HepG2 (cell line): ENCODE data around the gene PRRT1. TPM values are rescaled to one million over a fixed set of nuclear protein-coding genes. Genes with fewer than 3 reads are reported as not detected.

ENCODE experiments used
- ATRX ChIP-seq: sonication (generic); formaldehyde crosslinking; IDR thresholded peaks from 2 replicates; pipeline ENCODE4 v1.4.0; 2020; ENCODE audit warnings: missing genetic modification reagents, borderline replicate concordance
- BHLHE40 ChIP-seq: IDR thresholded peaks from 2 replicates; pipeline ENCODE4 v1.6.1; 2011; ENCODE audit warnings: low read length, improper control_type of control experiment
- ETV5 ChIP-seq: IDR thresholded peaks from 2 replicates; pipeline ENCODE4 v1.6.1; 2018; ENCODE audit warnings: missing biosample characterization, missing genetic modification reagents, inconsistent platforms, borderline replicate concordance
- FOXO1 ChIP-seq: sonication (generic); formaldehyde crosslinking; IDR thresholded peaks from 2 replicates; pipeline ENCODE4 v1.4.0; 2020; ENCODE audit warnings: missing genetic modification reagents
- JUN ChIP-seq: sonication (generic); formaldehyde crosslinking; IDR thresholded peaks from 2 replicates; pipeline ENCODE4 v1.4.0; 2020; ENCODE audit warnings: mild to moderate bottlenecking, missing genetic modification reagents
- KAT7 ChIP-seq: IDR thresholded peaks from 2 replicates; pipeline ENCODE4 v1.6.1; 2018; ENCODE audit warnings: borderline replicate concordance, missing compliant biosample characterization
- KLF16 ChIP-seq, 2 experiments: sonication (generic) in 1 of 2; formaldehyde crosslinking in 1 of 2; IDR thresholded peaks; 2 replicates each; pipeline versions ENCODE4 v1.6.1 to v1.8.0; 2016 to 2023; ENCODE audit warnings: missing genetic modification reagents in 2 of 2, missing compliant biosample characterization in 1 of 2
- MAFK ChIP-seq, 2 experiments: IDR thresholded peaks in 1 of 2; conservative IDR thresholded peaks in 1 of 2; 2 replicates each; pipeline ENCODE4 v1.6.1; 2011; ENCODE audit warnings: improper control_type of control experiment in 2 of 2, low read length in 2 of 2
- PHF20 ChIP-seq: sonication (generic); formaldehyde crosslinking; IDR thresholded peaks from 2 replicates; pipeline ENCODE4 v1.5.0; 2020; ENCODE audit warnings: mild to moderate bottlenecking, missing genetic modification reagents
- SRF ChIP-seq: IDR thresholded peaks from 2 replicates; pipeline ENCODE4 v1.6.1; 2011; ENCODE audit warnings: mild to moderate bottlenecking, low read depth, low read length, moderate library complexity
- ZBTB10 ChIP-seq: sonication (generic); formaldehyde crosslinking; IDR thresholded peaks from 2 replicates; pipeline ENCODE4 v1.4.0; 2020; ENCODE audit warnings: missing genetic modification reagents, borderline replicate concordance
- ZNF124 ChIP-seq: sonication (generic); formaldehyde crosslinking; IDR thresholded peaks from 2 replicates; pipeline ENCODE4 v1.4.0; 2020; ENCODE audit warnings: missing genetic modification reagents
- ZNF383 ChIP-seq: sonication (generic); formaldehyde crosslinking; IDR thresholded peaks from 2 replicates; pipeline ENCODE4 v1.4.0; 2020; ENCODE audit warnings: missing genetic modification reagents, mild to moderate bottlenecking, borderline replicate concordance
- ZNF431 ChIP-seq: sonication (generic); formaldehyde crosslinking; IDR thresholded peaks from 2 replicates; pipeline ENCODE4 v1.9.0; 2022; ENCODE audit warnings: missing genetic modification reagents, low read depth, mild to moderate bottlenecking, borderline replicate concordance
- ZNF563 ChIP-seq: sonication (generic); formaldehyde crosslinking; IDR thresholded peaks from 2 replicates; pipeline ENCODE4 v1.8.0; 2022; ENCODE audit warnings: mild to moderate bottlenecking, moderate library complexity, missing genetic modification reagents
- polyA plus RNA-seq, 8 experiments: library from polyadenylated mRNA; depleted of rRNA in 3 of 8; stranded (reverse) in 7 of 8; unstranded in 1 of 8; fragments of >200 nt; fragmentation: Illumina TruSeq in 4 of 8; extraction: Trizol in 4 of 8; gene quantifications; 2 replicates each; pipeline versions ENCODE4 v1.2.1 to v1.2.3, GENCODE V29; 2011 to 2016; ENCODE audit warnings: low read depth in 4 of 8, missing spikeins in 1 of 8, mixed read lengths in 1 of 8; ENCODE audit not compliant: insufficient read depth in 1 of 8
- total RNA-seq, 5 experiments: library from RNA; depleted of rRNA; stranded (reverse); fragments of >200 nt; fragmentation: Illumina TruSeq; extraction: Trizol; gene quantifications; 2 replicates each; pipeline ENCODE4 v1.2.3, GENCODE V29; 2016; ENCODE audit warnings: low read depth in 1 of 5
- TF ChIP-seq, protein P1 (sequence below): sonication (generic); formaldehyde crosslinking; IDR thresholded peaks from 2 replicates; pipeline ENCODE4 v1.4.0; 2020; ENCODE audit warnings: missing genetic modification reagents
- TF ChIP-seq, protein P2 (sequence below): sonication (generic); formaldehyde crosslinking; IDR thresholded peaks from 2 replicates; pipeline ENCODE4 v1.4.0; 2020; ENCODE audit warnings: missing genetic modification reagents
- TF ChIP-seq, protein P3 (sequence below): sonication (generic); formaldehyde crosslinking; IDR thresholded peaks from 2 replicates; pipeline ENCODE4 v1.4.0; 2020; ENCODE audit warnings: missing genetic modification reagents

Gene PRRT1
- total and polyA plus RNA-seq, 2 of the 13 experiments (the other 11 are each of a cell fraction or from before 2014, with no cell fraction given), result 0.64 to 1.4 TPM

GRCh38 chr6:32195902-32196681, 44.4 kb upstream of the PRRT1 start (continued):
- TF ChIP-seq JUN (no peak; the same call in none of the 2 replicates), BHLHE40 (0 out of 2 replicates have a peak, but pooled peaks have one; percentile 36), KAT7 (CRISPR knock-in tag) (peak; percentile 74), MAFK (conservative IDR thresholded peaks at IDR 0.05 in 1 of 2, IDR thresholded peaks at IDR 0.05 in 1 of 2; ENCODE audit: low read length in 2 of 2) (peak; percentile 92 to 98), ZBTB10 (CRISPR knock-in tag) (peak; percentile 65; the same call in 1 of the 2 replicates), ZNF563 (CRISPR knock-in tag) (peak; percentile 66; the same call in 1 of the 2 replicates), ZNF431 (CRISPR knock-in tag) (peak; percentile 57; the same call in 1 of the 2 replicates), ZNF383 (CRISPR knock-in tag) (0 out of 2 replicates have a peak, but pooled peaks have one; percentile 18), PHF20 (CRISPR knock-in tag) (peak; percentile 78), SRF (no peak), KLF16 (CRISPR knock-in tag; IDR thresholded peaks at IDR 0.05) (peak in 1 of 2 experiments; percentile 73; a peak in 2 of 4 replicates), FOXO1 (peak; percentile 34), ETV5 (peak; percentile 77), ATRX (CRISPR knock-in tag) (no peak), ZNF124 (0 out of 2 replicates have a peak, but pooled peaks have one; percentile 88)
- TF ChIP-seq, protein P1, sequence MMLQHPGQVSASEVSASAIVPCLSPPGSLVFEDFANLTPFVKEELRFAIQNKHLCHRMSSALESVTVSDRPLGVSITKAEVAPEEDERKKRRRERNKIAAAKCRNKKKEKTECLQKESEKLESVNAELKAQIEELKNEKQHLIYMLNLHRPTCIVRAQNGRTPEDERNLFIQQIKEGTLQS (CRISPR knock-in tag), result peak; percentile 89
- TF ChIP-seq, protein P2, sequence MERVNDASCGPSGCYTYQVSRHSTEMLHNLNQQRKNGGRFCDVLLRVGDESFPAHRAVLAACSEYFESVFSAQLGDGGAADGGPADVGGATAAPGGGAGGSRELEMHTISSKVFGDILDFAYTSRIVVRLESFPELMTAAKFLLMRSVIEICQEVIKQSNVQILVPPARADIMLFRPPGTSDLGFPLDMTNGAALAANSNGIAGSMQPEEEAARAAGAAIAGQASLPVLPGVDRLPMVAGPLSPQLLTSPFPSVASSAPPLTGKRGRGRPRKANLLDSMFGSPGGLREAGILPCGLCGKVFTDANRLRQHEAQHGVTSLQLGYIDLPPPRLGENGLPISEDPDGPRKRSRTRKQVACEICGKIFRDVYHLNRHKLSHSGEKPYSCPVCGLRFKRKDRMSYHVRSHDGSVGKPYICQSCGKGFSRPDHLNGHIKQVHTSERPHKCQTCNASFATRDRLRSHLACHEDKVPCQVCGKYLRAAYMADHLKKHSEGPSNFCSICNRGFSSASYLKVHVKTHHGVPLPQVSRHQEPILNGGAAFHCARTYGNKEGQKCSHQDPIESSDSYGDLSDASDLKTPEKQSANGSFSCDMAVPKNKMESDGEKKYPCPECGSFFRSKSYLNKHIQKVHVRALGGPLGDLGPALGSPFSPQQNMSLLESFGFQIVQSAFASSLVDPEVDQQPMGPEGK, result peak; percentile 97
- TF ChIP-seq, protein P3, sequence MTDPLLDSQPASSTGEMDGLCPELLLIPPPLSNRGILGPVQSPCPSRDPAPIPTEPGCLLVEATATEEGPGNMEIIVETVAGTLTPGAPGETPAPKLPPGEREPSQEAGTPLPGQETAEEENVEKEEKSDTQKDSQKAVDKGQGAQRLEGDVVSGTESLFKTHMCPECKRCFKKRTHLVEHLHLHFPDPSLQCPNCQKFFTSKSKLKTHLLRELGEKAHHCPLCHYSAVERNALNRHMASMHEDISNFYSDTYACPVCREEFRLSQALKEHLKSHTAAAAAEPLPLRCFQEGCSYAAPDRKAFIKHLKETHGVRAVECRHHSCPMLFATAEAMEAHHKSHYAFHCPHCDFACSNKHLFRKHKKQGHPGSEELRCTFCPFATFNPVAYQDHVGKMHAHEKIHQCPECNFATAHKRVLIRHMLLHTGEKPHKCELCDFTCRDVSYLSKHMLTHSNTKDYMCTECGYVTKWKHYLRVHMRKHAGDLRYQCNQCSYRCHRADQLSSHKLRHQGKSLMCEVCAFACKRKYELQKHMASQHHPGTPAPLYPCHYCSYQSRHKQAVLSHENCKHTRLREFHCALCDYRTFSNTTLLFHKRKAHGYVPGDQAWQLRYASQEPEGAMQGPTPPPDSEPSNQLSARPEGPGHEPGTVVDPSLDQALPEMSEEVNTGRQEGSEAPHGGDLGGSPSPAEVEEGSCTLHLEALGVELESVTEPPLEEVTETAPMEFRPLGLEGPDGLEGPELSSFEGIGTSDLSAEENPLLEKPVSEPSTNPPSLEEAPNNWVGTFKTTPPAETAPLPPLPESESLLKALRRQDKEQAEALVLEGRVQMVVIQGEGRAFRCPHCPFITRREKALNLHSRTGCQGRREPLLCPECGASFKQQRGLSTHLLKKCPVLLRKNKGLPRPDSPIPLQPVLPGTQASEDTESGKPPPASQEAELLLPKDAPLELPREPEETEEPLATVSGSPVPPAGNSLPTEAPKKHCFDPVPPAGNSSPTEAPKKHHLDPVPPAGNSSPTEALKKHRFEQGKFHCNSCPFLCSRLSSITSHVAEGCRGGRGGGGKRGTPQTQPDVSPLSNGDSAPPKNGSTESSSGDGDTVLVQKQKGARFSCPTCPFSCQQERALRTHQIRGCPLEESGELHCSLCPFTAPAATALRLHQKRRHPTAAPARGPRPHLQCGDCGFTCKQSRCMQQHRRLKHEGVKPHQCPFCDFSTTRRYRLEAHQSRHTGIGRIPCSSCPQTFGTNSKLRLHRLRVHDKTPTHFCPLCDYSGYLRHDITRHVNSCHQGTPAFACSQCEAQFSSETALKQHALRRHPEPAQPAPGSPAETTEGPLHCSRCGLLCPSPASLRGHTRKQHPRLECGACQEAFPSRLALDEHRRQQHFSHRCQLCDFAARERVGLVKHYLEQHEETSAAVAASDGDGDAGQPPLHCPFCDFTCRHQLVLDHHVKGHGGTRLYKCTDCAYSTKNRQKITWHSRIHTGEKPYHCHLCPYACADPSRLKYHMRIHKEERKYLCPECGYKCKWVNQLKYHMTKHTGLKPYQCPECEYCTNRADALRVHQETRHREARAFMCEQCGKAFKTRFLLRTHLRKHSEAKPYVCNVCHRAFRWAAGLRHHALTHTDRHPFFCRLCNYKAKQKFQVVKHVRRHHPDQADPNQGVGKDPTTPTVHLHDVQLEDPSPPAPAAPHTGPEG, result peak; percentile 95
